Measurements from ENCODE around the gene MINDY4. TPM values are rescaled to one million over a fixed set of nuclear protein-coding genes. Genes with fewer than 3 reads are reported as not detected.

Gene MINDY4
- total and polyA plus RNA-seq, 4 donors: 0.93 to 6.1 (median 1.9) TPM

GRCh38 chr7:30925117-30925516 is 153.9 kb downstream of the MINDY4 start:
- H3K9me3 ChIP-seq (ENCODE audit: control insufficient read depth in 4 of 4, low read length in 3 of 4): no peaks in the 10 kb centered on the region
- H3K4me1 ChIP-seq (ENCODE audit: control insufficient read depth in 4 of 4, insufficient read depth in 4 of 4, low read length in 3 of 4): no peaks in the 10 kb centered on the region
- H3K9ac ChIP-seq (ENCODE audit: low read depth in 1 of 2, low read length in 2 of 2): no peak overlapping the region
- H3K27ac ChIP-seq (ENCODE audit: low read depth in 1 of 2, low read length in 2 of 2): no peak overlapping the region
- peak; percentile 33 for DNase-seq (ENCODE audit: low spot score)
- H3K4me3 ChIP-seq (ENCODE audit: low read depth in 1 of 3, low read length in 3 of 3): no peak overlapping the region
- TF ChIP-seq YY1 (IDR thresholded peaks at IDR 0.05) (no peak), ATF3 (IDR thresholded peaks at IDR 0.05) (no peak), SP1 (IDR thresholded peaks at IDR 0.05) (no peak), HNF4A (conservative IDR thresholded peaks at IDR 0.05) (no peak), FOXA2 (IDR thresholded peaks at IDR 0.05) (no peak), MAX (IDR thresholded peaks at IDR 0.05) (no peak), FOXA1 (IDR thresholded peaks at IDR 0.05) (no peak), RXRA (IDR thresholded peaks at IDR 0.05) (no peak), NR2F2 (IDR thresholded peaks at IDR 0.05) (no peak)
- 84% methylated on average over 2 of the region's 2 CpGs for WGBS
- H3K27me3 ChIP-seq (ENCODE audit: control insufficient read depth in 4 of 4, insufficient read depth in 4 of 4, low read length in 3 of 4): no peaks in the 10 kb centered on the region
- no peaks in the 10 kb centered on the region for H3K36me3 ChIP-seq (ENCODE audit: control insufficient read depth in 4 of 4, insufficient read depth in 3 of 4, low read depth in 1 of 4, low read length in 3 of 4)

GRCh38 chr7:30925913-30926312 is 154.7 kb downstream of the MINDY4 start:
- Histone ChIP-seq H3K4me1 (ENCODE audit: control insufficient read depth in 4 of 4, insufficient read depth in 4 of 4, low read length in 3 of 4) (no peaks in the 10 kb centered on the region), H3K4me3 (ENCODE audit: low read depth in 1 of 3, low read length in 3 of 3) (no peak overlapping the region), H3K36me3 (ENCODE audit: control insufficient read depth in 4 of 4, insufficient read depth in 3 of 4, low read depth in 1 of 4, low read length in 3 of 4) (no peaks in the 10 kb centered on the region), H3K27me3 (ENCODE audit: control insufficient read depth in 4 of 4, insufficient read depth in 4 of 4, low read length in 3 of 4) (no peaks in the 10 kb centered on the region), H3K9ac (ENCODE audit: low read depth in 1 of 2, low read length in 2 of 2) (no peak overlapping the region), H3K27ac (ENCODE audit: low read depth in 1 of 2, low read length in 2 of 2) (no peak overlapping the region), H3K9me3 (ENCODE audit: control insufficient read depth in 4 of 4, low read length in 3 of 4) (no peaks in the 10 kb centered on the region)
- no peak for TF ChIP-seq GABPA (IDR thresholded peaks at IDR 0.05 in 1 of 2, conservative IDR thresholded peaks at IDR 0.05 in 1 of 2)
- WGBS: 91% methylated on average over 5 of the region's 5 CpGs
- no peak for DNase-seq (ENCODE audit: low spot score)

- DNase-seq (ENCODE audit: low spot score): peak; percentile 75
- Histone ChIP-seq H3K4me3 (ENCODE audit: low read depth in 1 of 3, low read length in 3 of 3) (no peak overlapping the region), H3K9ac (ENCODE audit: low read depth in 1 of 2, low read length in 2 of 2) (no peak overlapping the region), H3K9me3 (ENCODE audit: control insufficient read depth in 4 of 4, low read length in 3 of 4) (no peaks in the 10 kb centered on the region), H3K4me1 (ENCODE audit: control insufficient read depth in 4 of 4, insufficient read depth in 4 of 4, low read length in 3 of 4) (no peaks in the 10 kb centered on the region), H3K27me3 (ENCODE audit: control insufficient read depth in 4 of 4, insufficient read depth in 4 of 4, low read length in 3 of 4) (no peaks in the 10 kb centered on the region), H3K36me3 (ENCODE audit: control insufficient read depth in 4 of 4, insufficient read depth in 3 of 4, low read depth in 1 of 4, low read length in 3 of 4) (no peaks in the 10 kb centered on the region), H3K27ac (ENCODE audit: low read depth in 1 of 2, low read length in 2 of 2) (no peak overlapping the region)
- no peak for TF ChIP-seq RXRA (IDR thresholded peaks at IDR 0.05)
- no peak for TF ChIP-seq ATF3 (IDR thresholded peaks at IDR 0.05)
- TF ChIP-seq ZBTB33 (IDR thresholded peaks at IDR 0.05): no peak
- no peak for TF ChIP-seq MAX (IDR thresholded peaks at IDR 0.05)
- no peak for TF ChIP-seq SP1 (IDR thresholded peaks at IDR 0.05)
- TF ChIP-seq HNF4A (conservative IDR thresholded peaks at IDR 0.05): no peak
- no peak for TF ChIP-seq JUND (IDR thresholded peaks at IDR 0.05)
- no peak for TF ChIP-seq EGR1 (IDR thresholded peaks at IDR 0.05; ENCODE audit: low read depth in 2 of 2)
- 92% methylated on average over 5 of the region's 5 CpGs for WGBS
Measured at GRCh38 chr7:30926313-30926712, 155.1 kb downstream of the MINDY4 start.
